Measurements from ENCODE around the gene DAD1. TPM values are rescaled to one million over a fixed set of nuclear protein-coding genes. Genes with fewer than 3 reads are reported as not detected.
"Not testable (repeated sequence)": the region's sequence is repeated elsewhere in the genome, so short reads cannot be mapped to it uniquely, and the experiment has no call there.

Gene DAD1
- total RNA-seq, 1 experiment from 2014 or later = 155 TPM

- no peak for TF ChIP-seq CTCF (conservative IDR thresholded peaks at IDR 0.05)
- no peak for TF ChIP-seq EZH2 (IDR thresholded peaks at IDR 0.05; ENCODE audit: low read depth)
- no peaks in the 10 kb centered on the region for H3K27me3 ChIP-seq (ENCODE audit: insufficient read depth, low read depth)
- CTCF ChIA-PET = interaction anchor here (0.9 to 1.4 kb wide), 5 partner anchors 13 to 480 kb away, joined by 3 to 5 read pairs (median 4); no protein-coding TSS in a partner anchor
- peaks cover 5% of the 10 kb centered on the region; the same call in 1 of the 2 replicates for H3K36me3 ChIP-seq (ENCODE audit: low read depth)
- H3F3A ChIP-seq (ENCODE audit: insufficient read depth, low read depth) = peaks cover 10% of the 10 kb centered on the region; the same call in 1 of the 2 replicates
- no peaks in the 10 kb centered on the region for H3K9me2 ChIP-seq (ENCODE audit: insufficient read depth)
- H3K27ac ChIP-seq = peak overlapping the region; percentile 59
- H3K9me3 ChIP-seq (ENCODE audit: insufficient read depth, low read depth) = no peaks in the 10 kb centered on the region
- H3K4me1 ChIP-seq (replicated peaks; ENCODE audit: insufficient read depth) = peaks cover 28% of the 10 kb centered on the region
- peak overlapping the region; percentile 87 for H3K4me3 ChIP-seq
- H3K4me2 ChIP-seq = peak overlapping the region; percentile 90
- DNase-seq = no peak
- intact Hi-C loops (cut with micrococcal nuclease; ENCODE audit: unreplicated experiment) = loop anchor here (1.0 kb wide), 1 partner anchor 26 kb away; no protein-coding TSS in a partner anchor
- peaks cover 53% of the 10 kb centered on the region for H3K79me2 ChIP-seq (ENCODE audit: low read depth)
- POLR2A ChIA-PET (ENCODE audit: unreplicated experiment) = interaction anchor here (0.5 to 2.1 kb wide), 7 partner anchors 10 to 312 kb away, joined by 3 to 13 read pairs (median 5); partner anchors contain the start of gene ABHD4
- no peaks in the 10 kb centered on the region; the same call in 1 of the 2 replicates for H4K20me1 ChIP-seq (ENCODE audit: insufficient read depth)
- peak overlapping the region; percentile 86 for H2AFZ ChIP-seq
- TSS peak; percentile 68 for BruUV-seq (replicated peaks)
Observed at GRCh38 chr14:22588526-22589095, 413 bp downstream of the DAD1 start.

- H3K9me2 ChIP-seq (ENCODE audit: insufficient read depth); H2AFZ ChIP-seq; intact Hi-C loops (cut with micrococcal nuclease; ENCODE audit: unreplicated experiment); BruUV-seq (replicated peaks); H3K9me3 ChIP-seq (ENCODE audit: insufficient read depth, low read depth); CTCF ChIA-PET; H3K27me3 ChIP-seq (ENCODE audit: insufficient read depth, low read depth); H3K36me3 ChIP-seq (ENCODE audit: low read depth); H4K20me1 ChIP-seq (ENCODE audit: insufficient read depth); DNase-seq: not testable (repeated sequence)
- Histone ChIP-seq H3K4me2 (peak overlapping the region; percentile 90), H3K79me2 (ENCODE audit: low read depth) (peaks cover 57% of the 10 kb centered on the region), H3K4me1 (replicated peaks; ENCODE audit: insufficient read depth) (peaks cover 20% of the 10 kb centered on the region), H3F3A (ENCODE audit: insufficient read depth, low read depth) (peaks cover 10% of the 10 kb centered on the region; the same call in 1 of the 2 replicates), H3K27ac (peak overlapping the region; percentile 59), H3K4me3 (peak overlapping the region; percentile 87)
- POLR2A ChIA-PET (ENCODE audit: unreplicated experiment) = interaction anchor here (0.7 kb wide), 1 partner anchor 11 kb away, joined by 6 read pairs; no protein-coding TSS in a partner anchor
Observed at GRCh38 chr14:22587677-22588422, 1.2 kb downstream of the DAD1 start.

GRCh38 chr14:22587247-22587646 lies 1.8 kb downstream of the DAD1 start:
- peaks cover 20% of the 10 kb centered on the region for H3K4me1 ChIP-seq (replicated peaks; ENCODE audit: insufficient read depth)
- no peak overlapping the region; the same call in 1 of the 2 replicates for H3K4me3 ChIP-seq
- POLR2A ChIA-PET (ENCODE audit: unreplicated experiment) = interaction anchor here (0.7 kb wide), 1 partner anchor 12 kb away, joined by 6 read pairs; no protein-coding TSS in a partner anchor
- TF ChIP-seq EZH2 (IDR thresholded peaks at IDR 0.05; ENCODE audit: low read depth) = no peak
- no peak for TF ChIP-seq CTCF (conservative IDR thresholded peaks at IDR 0.05)
- H2AFZ ChIP-seq = no peak overlapping the region
- peaks cover 5% of the 10 kb centered on the region; the same call in 1 of the 2 replicates for H3K36me3 ChIP-seq (ENCODE audit: low read depth)
- peak overlapping the region; percentile 90; the same call in 1 of the 2 replicates for H3K4me2 ChIP-seq
- no TSS peak for BruUV-seq (replicated peaks)
- no peaks in the 10 kb centered on the region for H3K9me2 ChIP-seq (ENCODE audit: insufficient read depth)
- no peak overlapping the region for H3K27ac ChIP-seq
- H3K27me3 ChIP-seq (ENCODE audit: insufficient read depth, low read depth) = no peaks in the 10 kb centered on the region
- H4K20me1 ChIP-seq (ENCODE audit: insufficient read depth) = no peaks in the 10 kb centered on the region; the same call in 1 of the 2 replicates
- H3F3A ChIP-seq (ENCODE audit: insufficient read depth, low read depth) = peaks cover 10% of the 10 kb centered on the region; the same call in 1 of the 2 replicates
- peaks cover 57% of the 10 kb centered on the region for H3K79me2 ChIP-seq (ENCODE audit: low read depth)
- DNase-seq = no peak
- intact Hi-C loops (cut with micrococcal nuclease; ENCODE audit: unreplicated experiment) = no loop called here
- H3K9me3 ChIP-seq (ENCODE audit: insufficient read depth, low read depth) = no peaks in the 10 kb centered on the region
- CTCF ChIA-PET = no interaction called here
